GM12878 (cell line): ENCODE results near the gene CES4A.

Experiments used
- EZH2 ChIP-seq: IDR thresholded peaks from 2 replicates; pipeline ENCODE4 v1.6.1; 2012; ENCODE audit warnings: low read depth, mild to moderate bottlenecking, control low read depth, inconsistent platforms, low read length, borderline replicate concordance; ENCODE audit not compliant: control insufficient read depth
- JUNB ChIP-seq: IDR thresholded peaks from 2 replicates; pipeline ENCODE4 v1.6.1; 2016; ENCODE audit warnings: antibody characterized with exemption, mild to moderate bottlenecking
- LARP7 ChIP-seq: fragments of 450-650 bp; IDR thresholded peaks from 2 replicates; pipeline ENCODE4 v1.6.1; 2017; ENCODE audit warnings: mild to moderate bottlenecking
- PAX5 ChIP-seq: IDR thresholded peaks from 2 replicates; pipeline ENCODE4 v1.6.1; 2011; ENCODE audit warnings: low read depth, low read length, borderline replicate concordance
- POLR2A ChIP-seq: IDR thresholded peaks from 2 replicates; pipeline ENCODE4 v1.6.1; 2011; ENCODE audit warnings: low read depth, mild to moderate bottlenecking, low read length
- SUZ12 ChIP-seq: fragments of 200-600 bp; sonication (generic); IDR thresholded peaks from one replicate; pipeline ENCODE4 v1.6.1; 2018; ENCODE audit warnings: antibody characterized with exemption, mild to moderate bottlenecking; ENCODE audit not compliant: unreplicated experiment
- TCF12 ChIP-seq: IDR thresholded peaks from 2 replicates; pipeline ENCODE4 v1.6.1; 2011; ENCODE audit warnings: low read depth, mild to moderate bottlenecking, low read length
- TF ChIP-seq, protein P1 (sequence below), 3 experiments: IDR thresholded peaks in 2 of 3; conservative IDR thresholded peaks in 1 of 3; 2 replicates each; pipeline ENCODE4 v1.5.1; 2011; ENCODE audit warnings: low read depth in 3 of 3, low read length in 3 of 3, mild to moderate bottlenecking in 3 of 3, control low read depth in 2 of 3, moderate library complexity in 2 of 3, inconsistent platforms in 1 of 3, mixed read lengths in 1 of 3; ENCODE audit not compliant: control insufficient read depth in 2 of 3, insufficient read depth in 1 of 3; ENCODE audit errors: extremely low read depth in 1 of 3
- TF ChIP-seq, protein P2 (sequence below): fragments of 450-650 bp; IDR thresholded peaks from 2 replicates; pipeline ENCODE4 v1.6.1; 2014; ENCODE audit warnings: mild to moderate bottlenecking
- TF ChIP-seq, protein P3 (sequence below): IDR thresholded peaks from 2 replicates; pipeline ENCODE4 v1.6.1; 2012; ENCODE audit warnings: mild to moderate bottlenecking, low read depth, low read length

DNA sequence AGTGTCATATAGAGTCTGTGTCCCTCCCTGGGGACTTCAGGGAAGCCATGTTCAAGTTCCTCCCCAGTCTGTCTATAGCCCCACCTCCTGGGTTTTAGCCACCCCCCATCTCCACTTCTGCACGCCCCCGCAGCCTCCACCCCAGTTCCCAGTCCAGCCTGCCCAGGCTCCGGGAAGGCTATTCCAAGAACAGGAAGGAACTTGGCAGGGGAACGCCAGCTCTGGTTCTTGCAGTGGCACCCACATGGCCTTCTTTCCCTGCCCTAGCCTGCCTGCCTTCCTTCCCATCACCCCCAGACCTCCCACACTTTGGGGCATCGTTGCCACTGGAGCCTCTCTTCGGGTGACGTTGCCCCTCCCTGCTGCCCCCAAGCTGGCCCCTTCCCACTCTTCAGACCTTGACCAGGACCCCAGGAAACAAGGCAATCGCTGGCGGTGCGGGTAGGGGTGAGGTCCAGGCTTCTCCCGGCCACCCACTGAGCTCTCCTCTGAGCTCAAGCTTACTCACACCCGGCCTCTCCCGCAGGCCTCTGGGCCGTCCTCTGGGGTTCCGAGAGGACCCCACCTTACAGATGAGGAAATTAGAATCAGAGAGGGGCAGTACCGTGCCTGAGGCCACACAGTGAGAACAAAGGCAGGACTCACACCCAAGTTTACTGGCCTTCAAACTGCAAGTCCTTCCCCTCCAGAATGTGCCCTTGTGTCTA lies 9.2 kb upstream of the CES4A start:
- no peak for TF ChIP-seq JUNB
- no peak for TF ChIP-seq SUZ12
- TF ChIP-seq, protein P1, sequence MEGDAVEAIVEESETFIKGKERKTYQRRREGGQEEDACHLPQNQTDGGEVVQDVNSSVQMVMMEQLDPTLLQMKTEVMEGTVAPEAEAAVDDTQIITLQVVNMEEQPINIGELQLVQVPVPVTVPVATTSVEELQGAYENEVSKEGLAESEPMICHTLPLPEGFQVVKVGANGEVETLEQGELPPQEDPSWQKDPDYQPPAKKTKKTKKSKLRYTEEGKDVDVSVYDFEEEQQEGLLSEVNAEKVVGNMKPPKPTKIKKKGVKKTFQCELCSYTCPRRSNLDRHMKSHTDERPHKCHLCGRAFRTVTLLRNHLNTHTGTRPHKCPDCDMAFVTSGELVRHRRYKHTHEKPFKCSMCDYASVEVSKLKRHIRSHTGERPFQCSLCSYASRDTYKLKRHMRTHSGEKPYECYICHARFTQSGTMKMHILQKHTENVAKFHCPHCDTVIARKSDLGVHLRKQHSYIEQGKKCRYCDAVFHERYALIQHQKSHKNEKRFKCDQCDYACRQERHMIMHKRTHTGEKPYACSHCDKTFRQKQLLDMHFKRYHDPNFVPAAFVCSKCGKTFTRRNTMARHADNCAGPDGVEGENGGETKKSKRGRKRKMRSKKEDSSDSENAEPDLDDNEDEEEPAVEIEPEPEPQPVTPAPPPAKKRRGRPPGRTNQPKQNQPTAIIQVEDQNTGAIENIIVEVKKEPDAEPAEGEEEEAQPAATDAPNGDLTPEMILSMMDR (IDR thresholded peaks at IDR 0.05 in 2 of 3, conservative IDR thresholded peaks at IDR 0.05 in 1 of 3; ENCODE audit: control insufficient read depth in 2 of 3, extremely low read depth in 1 of 3, insufficient read depth in 1 of 3, low read depth in 3 of 3, low read length in 3 of 3), result no peak
- no peak for TF ChIP-seq POLR2A
- TF ChIP-seq LARP7, result no peak
- no peak for TF ChIP-seq TCF12
- TF ChIP-seq, protein P2, sequence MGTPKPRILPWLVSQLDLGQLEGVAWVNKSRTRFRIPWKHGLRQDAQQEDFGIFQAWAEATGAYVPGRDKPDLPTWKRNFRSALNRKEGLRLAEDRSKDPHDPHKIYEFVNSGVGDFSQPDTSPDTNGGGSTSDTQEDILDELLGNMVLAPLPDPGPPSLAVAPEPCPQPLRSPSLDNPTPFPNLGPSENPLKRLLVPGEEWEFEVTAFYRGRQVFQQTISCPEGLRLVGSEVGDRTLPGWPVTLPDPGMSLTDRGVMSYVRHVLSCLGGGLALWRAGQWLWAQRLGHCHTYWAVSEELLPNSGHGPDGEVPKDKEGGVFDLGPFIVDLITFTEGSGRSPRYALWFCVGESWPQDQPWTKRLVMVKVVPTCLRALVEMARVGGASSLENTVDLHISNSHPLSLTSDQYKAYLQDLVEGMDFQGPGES, result no peak
- no peak for TF ChIP-seq PAX5
- no peak for TF ChIP-seq EZH2
- TF ChIP-seq, protein P3, sequence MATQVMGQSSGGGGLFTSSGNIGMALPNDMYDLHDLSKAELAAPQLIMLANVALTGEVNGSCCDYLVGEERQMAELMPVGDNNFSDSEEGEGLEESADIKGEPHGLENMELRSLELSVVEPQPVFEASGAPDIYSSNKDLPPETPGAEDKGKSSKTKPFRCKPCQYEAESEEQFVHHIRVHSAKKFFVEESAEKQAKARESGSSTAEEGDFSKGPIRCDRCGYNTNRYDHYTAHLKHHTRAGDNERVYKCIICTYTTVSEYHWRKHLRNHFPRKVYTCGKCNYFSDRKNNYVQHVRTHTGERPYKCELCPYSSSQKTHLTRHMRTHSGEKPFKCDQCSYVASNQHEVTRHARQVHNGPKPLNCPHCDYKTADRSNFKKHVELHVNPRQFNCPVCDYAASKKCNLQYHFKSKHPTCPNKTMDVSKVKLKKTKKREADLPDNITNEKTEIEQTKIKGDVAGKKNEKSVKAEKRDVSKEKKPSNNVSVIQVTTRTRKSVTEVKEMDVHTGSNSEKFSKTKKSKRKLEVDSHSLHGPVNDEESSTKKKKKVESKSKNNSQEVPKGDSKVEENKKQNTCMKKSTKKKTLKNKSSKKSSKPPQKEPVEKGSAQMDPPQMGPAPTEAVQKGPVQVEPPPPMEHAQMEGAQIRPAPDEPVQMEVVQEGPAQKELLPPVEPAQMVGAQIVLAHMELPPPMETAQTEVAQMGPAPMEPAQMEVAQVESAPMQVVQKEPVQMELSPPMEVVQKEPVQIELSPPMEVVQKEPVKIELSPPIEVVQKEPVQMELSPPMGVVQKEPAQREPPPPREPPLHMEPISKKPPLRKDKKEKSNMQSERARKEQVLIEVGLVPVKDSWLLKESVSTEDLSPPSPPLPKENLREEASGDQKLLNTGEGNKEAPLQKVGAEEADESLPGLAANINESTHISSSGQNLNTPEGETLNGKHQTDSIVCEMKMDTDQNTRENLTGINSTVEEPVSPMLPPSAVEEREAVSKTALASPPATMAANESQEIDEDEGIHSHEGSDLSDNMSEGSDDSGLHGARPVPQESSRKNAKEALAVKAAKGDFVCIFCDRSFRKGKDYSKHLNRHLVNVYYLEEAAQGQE, result no peak
